ENCODE data around the gene CCHCR1.
"Not testable (repeated sequence)": the region's sequence is repeated elsewhere in the genome, so short reads cannot be mapped to it uniquely, and the experiment has no call there.

Gene CCHCR1

GRCh38 chr6:31170987-31171671, 13.5 kb upstream of the CCHCR1 start:
- no peak overlapping the region for H3K9ac ChIP-seq
- no peak overlapping the region for H3K27ac ChIP-seq
- no peak overlapping the region for H3K4me2 ChIP-seq

GRCh38 chr6:31170600-31170881, 12.9 kb upstream of the CCHCR1 start, which contains the start of gene POU5F1:
POU5F1 (minus strand) TSS chr6:31170682; CDS start chr6:31170620, 62 bp downstream.
- Histone ChIP-seq H3K4me3 (no peak within 1 kb of the TSS), H3K9me3 (no peaks in the 10 kb centered on the region), H3K27me3 (no peaks in the 10 kb centered on the region), H3K36me3 (no peaks in the 10 kb centered on the region), H4K20me1 (no peaks in the 10 kb centered on the region), H3K4me2 (no peak within 1 kb of the TSS), H3K27ac (no peak within 1 kb of the TSS), H3K9ac (no peak within 1 kb of the TSS), H3K4me1 (no peaks in the 10 kb centered on the region)
- no peak for TF ChIP-seq Cebpa-rat (IDR thresholded peaks at IDR 0.05)

More at GRCh38 chr6:31170987-31171671, 13.5 kb upstream of the CCHCR1 start:
- H3K9me3 ChIP-seq: no peaks in the 10 kb centered on the region
- H3K36me3 ChIP-seq: no peaks in the 10 kb centered on the region
- H4K20me1 ChIP-seq: no peaks in the 10 kb centered on the region
- H3K4me3 ChIP-seq: no peak overlapping the region
- no peaks in the 10 kb centered on the region for H3K4me1 ChIP-seq
- no peaks in the 10 kb centered on the region for H3K27me3 ChIP-seq
- TF ChIP-seq Cebpa-rat (IDR thresholded peaks at IDR 0.05): no peak

GRCh38 chr6:31169858-31170599, 12.4 kb upstream of the CCHCR1 start:
- not testable (repeated sequence) for H3K27ac ChIP-seq, H3K27me3 ChIP-seq, H3K4me3 ChIP-seq, H3K4me2 ChIP-seq, H4K20me1 ChIP-seq, H3K36me3 ChIP-seq, H3K9me3 ChIP-seq, H3K4me1 ChIP-seq, H3K9ac ChIP-seq

- no peaks in the 10 kb centered on the region for H3K27me3 ChIP-seq
- no peaks in the 10 kb centered on the region for H3K9me3 ChIP-seq
- no peaks in the 10 kb centered on the region for H3K36me3 ChIP-seq
- no peak overlapping the region for H3K4me2 ChIP-seq
- H3K27ac ChIP-seq: no peak overlapping the region
- H3K4me3 ChIP-seq: no peak overlapping the region
- TF ChIP-seq Cebpa-rat (IDR thresholded peaks at IDR 0.05): no peak
- H3K9ac ChIP-seq: no peak overlapping the region
- H4K20me1 ChIP-seq: no peaks in the 10 kb centered on the region
- H3K4me1 ChIP-seq: no peaks in the 10 kb centered on the region
Observed at GRCh38 chr6:31169123-31169857, 11.7 kb upstream of the CCHCR1 start.

GRCh38 chr6:31168606-31169005, 11.0 kb upstream of the CCHCR1 start:
- Histone ChIP-seq H3K4me2 (no peak overlapping the region), H3K27me3 (no peaks in the 10 kb centered on the region), H4K20me1 (no peaks in the 10 kb centered on the region), H3K9ac (no peak overlapping the region), H3K36me3 (peaks cover under 1% of the 10 kb centered on the region; the same call in 1 of the 2 replicates), H3K4me3 (no peak overlapping the region), H3K4me1 (no peaks in the 10 kb centered on the region), H3K27ac (no peak overlapping the region), H3K9me3 (no peaks in the 10 kb centered on the region)
- no peak for TF ChIP-seq Cebpa-rat (IDR thresholded peaks at IDR 0.05)

DNA sequence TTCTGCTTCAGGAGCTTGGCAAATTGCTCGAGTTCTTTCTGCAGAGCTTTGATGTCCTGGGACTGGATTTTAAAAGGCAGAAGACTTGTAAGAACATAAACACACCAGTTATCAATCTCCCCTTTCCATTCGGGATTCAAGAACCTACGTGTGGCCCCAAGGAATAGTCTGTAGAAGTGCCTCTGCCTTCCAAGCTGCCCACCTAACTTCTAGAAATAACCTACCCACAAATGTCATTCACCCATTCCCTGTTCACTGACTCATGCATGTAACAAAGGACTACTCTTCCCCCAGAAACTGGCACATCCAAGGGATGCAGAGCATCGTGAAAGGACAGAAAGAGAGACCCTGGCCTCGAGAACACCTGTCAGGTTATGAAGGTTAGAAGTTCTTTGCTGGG, 8.4 kb upstream of the CCHCR1 start:
- Histone ChIP-seq H3K27ac (no peak overlapping the region), H3K36me3 (peaks cover 26% of the 10 kb centered on the region)

DNA sequence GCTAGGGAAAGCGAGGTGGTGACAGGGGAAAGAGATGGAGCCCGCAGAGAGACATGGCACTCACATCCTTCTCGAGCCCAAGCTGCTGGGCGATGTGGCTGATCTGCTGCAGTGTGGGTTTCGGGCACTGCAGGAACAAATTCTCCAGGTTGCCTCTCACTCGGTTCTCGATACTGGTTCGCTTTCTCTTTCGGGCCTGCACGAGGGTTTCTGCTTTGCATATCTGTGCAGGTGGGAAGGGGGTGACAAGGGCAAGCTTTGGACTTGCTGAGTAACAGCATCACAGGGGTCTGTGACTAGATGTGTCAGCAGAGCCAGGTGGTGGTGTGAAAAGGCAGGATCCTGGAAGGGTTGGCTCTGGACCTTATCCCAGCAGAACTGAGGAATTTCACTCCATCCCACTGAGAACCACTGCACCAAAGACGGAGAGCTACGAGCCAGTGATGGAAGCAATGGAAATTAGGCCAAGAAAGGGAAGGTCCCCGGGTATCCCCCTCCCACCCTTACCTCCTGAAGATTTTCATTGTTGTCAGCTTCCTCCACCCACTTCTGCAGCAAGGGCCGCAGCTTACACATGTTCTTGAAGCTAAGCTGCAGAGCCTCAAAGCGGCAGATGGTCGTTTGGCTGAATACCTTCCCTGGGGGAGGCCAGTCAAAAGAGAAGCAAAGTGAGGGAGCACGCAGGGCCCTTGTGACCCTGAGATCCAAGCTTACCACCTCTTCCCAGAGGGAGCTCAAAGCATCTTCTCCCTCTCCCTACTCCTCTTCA, 7.6 kb upstream of the CCHCR1 start:
- H3K4me3 ChIP-seq, H4K20me1 ChIP-seq, H3K4me1 ChIP-seq, H3K27ac ChIP-seq, H3K9me3 ChIP-seq, H3K27me3 ChIP-seq, H3K9ac ChIP-seq, H3K4me2 ChIP-seq: not testable (repeated sequence)
- peaks cover 26% of the 10 kb centered on the region for H3K36me3 ChIP-seq

More for the DNA sequence above, 8.4 kb upstream of the CCHCR1 start:
- no peak overlapping the region for H3K9ac ChIP-seq
- no peaks in the 10 kb centered on the region for H3K27me3 ChIP-seq
- no peak overlapping the region for H3K4me3 ChIP-seq
- no peak overlapping the region for H3K4me2 ChIP-seq
- H3K4me1 ChIP-seq: no peaks in the 10 kb centered on the region; the same call in 1 of the 2 replicates
- no peaks in the 10 kb centered on the region for H3K9me3 ChIP-seq
- TF ChIP-seq Cebpa-rat (IDR thresholded peaks at IDR 0.05): no peak
- H4K20me1 ChIP-seq: no peaks in the 10 kb centered on the region

GRCh38 chr6:31164475-31165063, 7.0 kb upstream of the CCHCR1 start:
- not testable (repeated sequence) for H3K9me3 ChIP-seq, H3K4me3 ChIP-seq, H4K20me1 ChIP-seq, H3K27me3 ChIP-seq, H3K27ac ChIP-seq, H3K4me2 ChIP-seq, H3K9ac ChIP-seq
- peaks cover 26% of the 10 kb centered on the region for H3K36me3 ChIP-seq
- peaks cover 14% of the 10 kb centered on the region for H3K4me1 ChIP-seq

DNA sequence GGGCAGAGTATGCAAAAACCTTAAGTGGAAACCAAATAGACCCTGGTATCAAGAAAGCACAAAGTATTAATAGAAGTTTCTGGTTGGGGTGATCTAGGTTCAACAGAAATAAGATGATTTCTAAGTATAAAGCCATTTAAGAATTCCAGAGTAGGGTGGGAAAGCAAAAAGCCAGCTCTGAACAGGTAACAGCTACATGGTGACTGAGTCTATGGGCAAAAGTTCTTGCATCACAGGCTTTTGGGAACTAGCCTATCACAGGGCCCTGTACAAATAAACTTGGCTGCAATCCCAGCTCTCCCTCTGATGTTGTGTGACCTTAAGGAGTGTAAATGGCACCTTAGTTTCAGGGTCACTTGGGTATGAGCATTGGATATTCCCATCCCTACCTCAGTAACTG, 6.3 kb upstream of the CCHCR1 start:
- Histone ChIP-seq H3K27ac (no peak overlapping the region), H3K4me3 (no peak overlapping the region)

More for the DNA sequence above, 6.3 kb upstream of the CCHCR1 start:
- Histone ChIP-seq H3K9ac (no peak overlapping the region), H3K27me3 (no peaks in the 10 kb centered on the region), H3K4me1 (peaks cover 20% of the 10 kb centered on the region), H4K20me1 (no peaks in the 10 kb centered on the region), H3K9me3 (no peaks in the 10 kb centered on the region), H3K4me2 (no peak overlapping the region), H3K36me3 (peaks cover 26% of the 10 kb centered on the region)
- TF ChIP-seq Cebpa-rat (IDR thresholded peaks at IDR 0.05): no peak

Measured in BLaER1 (cell line).